HG03196 (cell line): ENCODE measurements around the gene NEK7.
"Not testable (repeated sequence)": the region's sequence is repeated elsewhere in the genome, so short reads cannot be mapped to it uniquely, and the experiment has no call there.

ENCODE experiments used
- ATAC-seq: cut with Tn5 transposase; IDR thresholded peaks from one replicate; pipeline ENCODE4 v1.9.1; 2021; ENCODE audit not compliant: unreplicated experiment

The NEK7 gene

GRCh38 chr1:198156745-198157240, at the start of gene NEK7:
Gene NEK7 (plus strand): TSS chr1:198156998. CDS start chr1:198232581, 75,583 bp downstream.
- ATAC-seq = peak; percentile 55

DNA sequence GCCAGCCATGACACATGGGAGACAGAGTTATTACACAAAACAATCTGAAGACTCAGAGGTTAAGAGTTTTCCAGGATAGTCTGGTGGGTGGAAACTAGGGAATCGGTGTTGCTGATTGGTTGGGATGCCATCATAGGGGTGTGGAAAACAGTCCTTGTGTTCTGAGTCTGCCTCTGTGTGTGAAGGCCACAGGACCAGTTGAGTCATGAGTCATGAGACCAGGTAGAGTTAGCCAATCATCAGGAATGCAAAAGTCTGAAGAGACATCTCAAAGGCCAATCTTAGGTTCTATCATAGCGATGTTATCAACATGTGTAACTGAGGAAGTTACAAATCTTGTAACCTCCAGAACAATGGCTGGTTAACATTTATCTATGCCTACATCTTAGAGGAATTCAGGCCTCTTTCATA, 49.7 kb upstream of the NEK7 start:
- no peak for ATAC-seq

DNA sequence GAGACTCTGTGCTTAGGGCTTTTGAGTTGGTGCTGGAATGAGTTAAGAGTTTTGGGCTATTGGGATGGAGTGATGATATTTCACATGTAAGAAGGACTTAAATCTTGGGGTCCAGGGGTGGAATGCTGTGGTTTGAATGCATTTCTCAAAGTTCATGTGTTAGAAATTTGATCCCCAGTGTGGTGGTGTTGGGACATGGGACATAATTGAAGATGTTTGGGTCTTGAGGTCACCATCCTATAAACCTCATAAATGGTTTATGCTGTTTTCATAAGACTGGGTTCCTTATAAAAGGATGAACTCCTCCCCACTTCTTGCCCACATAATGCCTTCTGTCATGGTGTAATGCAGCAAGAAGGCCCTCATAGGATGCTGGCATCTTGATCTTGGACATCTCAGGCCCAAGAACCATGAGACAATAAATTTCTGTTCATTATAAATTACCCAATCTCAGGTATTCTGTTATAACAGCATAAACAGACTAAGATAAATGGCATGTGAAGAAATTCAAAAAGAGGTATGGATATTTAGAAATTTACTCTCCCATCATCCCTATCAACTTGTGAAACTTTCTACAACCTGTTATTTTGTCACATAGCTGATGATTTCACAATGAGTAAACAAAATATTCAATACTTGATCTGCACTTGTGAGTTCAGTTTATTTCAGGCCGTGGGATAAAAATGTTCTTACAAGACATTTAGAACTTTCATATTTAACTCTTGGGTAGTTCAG, 48.0 kb upstream of the NEK7 start:
- no peak for ATAC-seq

DNA sequence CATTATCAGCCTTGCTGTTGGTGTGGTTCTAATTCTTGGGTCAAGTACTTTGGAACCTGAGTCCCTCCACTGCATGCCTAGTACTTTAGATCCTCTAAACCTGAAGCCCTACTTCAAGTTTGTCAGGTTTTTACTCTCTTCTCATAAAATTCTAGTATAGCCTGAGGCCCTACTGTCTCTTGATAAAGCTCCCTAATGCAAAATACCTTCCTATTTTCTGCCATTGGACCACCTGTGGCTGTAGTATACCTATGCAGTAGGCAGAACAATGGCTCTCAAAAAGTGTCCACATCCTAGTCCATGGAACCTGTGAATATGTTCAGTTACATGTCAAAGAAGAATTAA, 47.5 kb upstream of the NEK7 start:
- ATAC-seq = no peak

- no peak for ATAC-seq
Observed at GRCh38 chr1:198113342-198113750, 43.5 kb upstream of the NEK7 start.

GRCh38 chr1:198116069-198116468, 40.7 kb upstream of the NEK7 start:
- no peak for ATAC-seq

DNA sequence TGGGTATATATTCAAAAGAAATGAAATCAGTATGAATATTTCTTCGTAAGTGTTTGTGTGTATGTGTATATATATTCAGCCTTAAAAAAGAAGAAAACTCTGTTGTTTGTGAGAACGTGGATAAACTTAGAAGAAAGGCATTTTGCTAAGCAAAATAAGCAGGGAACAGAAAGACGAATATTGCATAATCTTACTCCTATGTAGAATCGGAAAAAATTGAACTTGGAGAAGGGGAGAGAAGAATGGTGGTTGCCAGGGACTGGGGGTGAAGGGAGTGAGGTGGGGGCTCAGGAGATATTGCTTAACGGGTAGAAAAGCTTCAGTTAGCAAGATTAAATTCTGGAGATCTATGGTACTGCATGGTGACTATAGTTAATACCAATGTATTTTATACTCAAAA, 40.3 kb upstream of the NEK7 start:
- no peak for ATAC-seq

DNA sequence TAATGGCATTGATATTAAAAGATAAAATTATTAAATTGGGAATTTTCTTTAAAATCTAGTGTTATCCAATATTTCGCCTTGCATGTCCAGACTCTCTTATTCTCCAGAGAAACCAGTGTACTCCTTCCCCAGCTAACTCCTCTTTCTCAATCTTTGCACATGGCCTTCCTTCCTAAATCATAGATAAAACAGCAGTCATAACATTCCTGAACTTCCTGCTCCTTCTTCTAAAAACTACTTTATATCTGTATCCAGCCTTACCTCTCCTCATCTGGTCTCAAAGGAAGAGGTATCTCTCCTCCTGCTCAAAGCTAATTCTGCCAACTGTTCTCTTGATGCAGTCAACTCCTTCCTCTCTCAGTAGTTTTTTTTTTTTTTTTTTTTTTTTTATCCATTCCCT, 39.5 kb upstream of the NEK7 start:
- no peak for ATAC-seq

DNA sequence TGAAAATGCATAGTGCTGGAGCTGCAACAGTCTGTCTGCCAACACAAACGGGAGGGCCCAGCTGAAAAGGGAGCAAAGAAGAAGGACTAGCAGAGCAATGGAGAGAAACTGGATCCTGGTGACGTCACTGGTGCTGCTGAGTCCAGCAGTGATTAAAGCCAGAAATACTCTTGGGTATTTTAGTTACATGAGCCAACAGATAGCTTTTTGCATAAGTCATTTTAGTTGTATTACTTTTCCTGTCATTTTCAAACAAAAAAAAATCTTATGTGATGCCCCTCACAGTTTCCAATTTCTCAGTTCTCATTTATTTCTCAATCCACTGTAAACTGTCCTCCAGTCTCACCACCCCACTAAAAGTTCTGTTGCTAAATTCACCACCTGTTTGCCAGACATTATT, 38.7 kb upstream of the NEK7 start:
- no peak for ATAC-seq

- no peak for ATAC-seq
Observed at GRCh38 chr1:198119906-198120305, 36.9 kb upstream of the NEK7 start.

DNA sequence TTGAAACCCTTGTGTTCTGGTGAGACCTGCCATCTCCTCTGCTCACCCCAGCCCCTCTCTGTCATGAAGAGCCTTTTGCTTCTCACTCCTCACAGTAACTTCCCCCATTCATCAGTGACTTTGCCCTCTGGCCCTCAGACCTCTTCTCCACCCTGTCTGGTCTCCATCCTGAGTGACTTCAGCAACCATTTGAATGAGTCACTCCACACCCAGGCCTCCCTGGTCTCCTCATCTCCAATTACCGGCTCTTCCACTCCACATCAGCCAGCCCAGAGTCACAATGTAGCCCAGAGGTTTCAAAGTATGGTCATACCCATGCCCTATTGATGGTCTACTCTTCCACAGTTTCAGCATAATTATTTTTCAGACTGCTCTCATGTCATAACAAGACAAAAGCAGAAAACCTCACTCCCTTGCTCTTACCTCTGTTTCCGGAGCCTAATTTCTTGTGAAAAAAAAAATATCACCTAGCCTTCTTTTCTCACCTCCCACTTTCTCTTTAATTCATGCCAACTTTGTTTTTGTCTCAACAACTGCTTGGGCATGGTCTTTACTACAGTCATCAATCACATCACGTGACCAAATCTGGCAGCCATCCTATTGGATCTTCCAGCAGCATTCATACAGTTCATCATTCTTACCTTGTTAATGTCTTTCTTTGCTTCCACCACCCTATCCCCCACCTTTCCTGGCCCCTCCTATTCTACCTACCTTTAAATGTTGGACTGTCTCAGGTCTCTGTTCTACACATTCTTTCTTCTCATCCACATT, 35.6 kb upstream of the NEK7 start:
- no peak for ATAC-seq

DNA sequence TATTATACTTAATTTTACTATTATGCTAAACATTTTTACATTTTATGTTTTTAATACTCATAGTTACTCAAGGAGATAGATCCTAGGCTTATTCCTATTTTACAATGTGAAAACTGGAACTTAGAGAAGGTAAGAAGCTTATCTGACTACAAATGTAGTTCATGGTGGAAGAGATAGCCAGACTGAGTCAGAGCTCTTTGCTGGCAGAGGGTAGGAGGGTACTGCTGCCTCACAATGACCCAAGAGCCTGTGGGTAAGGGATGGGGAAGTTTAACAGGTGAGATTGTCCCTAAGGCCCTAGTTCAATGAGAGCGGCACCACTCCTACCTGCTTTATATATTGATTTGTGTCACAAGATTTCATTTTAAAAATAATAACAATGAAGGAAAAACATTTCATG, 34.1 kb upstream of the NEK7 start:
- no peak for ATAC-seq

- ATAC-seq = no peak
Observed at GRCh38 chr1:198123133-198123532, 33.7 kb upstream of the NEK7 start.

- no peak for ATAC-seq
Observed at GRCh38 chr1:198124673-198125072, 32.1 kb upstream of the NEK7 start.

- ATAC-seq = no peak
Observed at GRCh38 chr1:198125995-198126735, 30.6 kb upstream of the NEK7 start.

DNA sequence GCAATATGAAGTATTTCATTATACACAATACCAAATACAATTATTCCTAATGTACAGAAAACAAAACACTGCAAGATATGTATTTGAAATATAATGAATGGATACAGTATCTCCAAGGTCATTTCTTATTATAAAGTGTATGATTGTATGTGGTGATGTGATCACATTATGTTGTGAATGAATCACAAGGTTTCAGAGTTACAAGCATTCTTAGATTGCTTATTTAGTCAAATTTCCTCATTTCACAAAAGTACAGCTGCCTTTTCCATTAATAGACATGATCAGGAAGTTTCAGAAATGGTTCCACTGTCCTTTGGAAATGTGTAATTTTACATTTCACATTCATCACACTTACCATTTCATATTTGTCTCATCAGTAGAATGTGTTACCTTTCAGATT, 28.3 kb upstream of the NEK7 start:
- no peak for ATAC-seq

DNA sequence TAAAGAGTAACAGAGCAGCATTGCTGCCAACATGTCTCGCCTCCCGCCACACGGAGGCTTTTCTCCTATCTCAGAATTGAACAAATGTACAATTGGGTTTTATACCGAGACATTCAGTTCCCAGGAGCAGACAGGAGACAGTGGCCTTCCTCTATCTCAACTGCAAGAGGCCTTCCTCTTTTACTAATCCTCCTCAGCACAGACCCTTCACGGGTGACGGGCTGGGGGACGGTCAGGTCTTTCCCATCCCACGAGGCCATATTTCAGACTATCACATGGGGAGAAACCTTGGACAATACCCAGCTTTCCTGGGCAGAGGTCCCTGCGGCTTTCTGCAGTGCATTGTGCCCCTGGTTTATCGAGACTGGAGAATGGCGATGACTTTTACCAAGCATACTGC, 26.7 kb upstream of the NEK7 start:
- ATAC-seq = not testable (repeated sequence)

DNA sequence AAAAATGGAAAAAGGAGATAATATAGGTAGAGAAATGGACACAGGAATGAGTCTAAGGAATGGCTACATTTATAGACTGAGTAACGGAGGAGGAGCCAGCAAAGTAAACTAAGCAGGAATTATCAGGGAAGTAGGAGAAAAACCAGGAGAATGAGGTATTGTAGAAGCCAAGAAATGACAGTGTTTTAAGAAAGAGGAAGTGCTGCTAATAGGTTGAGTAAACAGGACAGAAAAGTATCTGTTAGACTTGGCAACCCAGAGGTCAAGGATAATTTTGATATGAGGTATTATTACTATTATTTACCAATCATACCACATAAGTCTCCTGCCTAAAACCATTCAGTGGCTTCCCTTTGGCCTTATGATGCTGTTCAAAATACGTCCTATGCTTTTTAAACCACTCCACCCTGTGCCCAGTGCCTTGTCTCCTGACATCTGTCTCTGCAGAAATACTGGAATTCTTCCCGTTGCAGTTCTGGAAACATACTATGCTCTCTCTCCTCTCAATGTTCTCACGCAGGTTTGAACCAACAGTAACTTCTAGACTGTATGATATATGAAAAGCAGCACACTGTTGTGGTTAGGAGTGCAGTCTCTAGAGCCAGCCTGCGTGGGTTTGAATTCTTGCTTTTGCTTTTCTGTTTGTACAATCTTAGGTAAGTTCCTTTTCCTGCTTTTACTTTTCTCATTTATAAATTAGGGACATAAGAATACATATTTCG, 24.6 kb upstream of the NEK7 start:
- no peak for ATAC-seq

- ATAC-seq = no peak
Observed at GRCh38 chr1:198134252-198134651, 22.5 kb upstream of the NEK7 start.

DNA sequence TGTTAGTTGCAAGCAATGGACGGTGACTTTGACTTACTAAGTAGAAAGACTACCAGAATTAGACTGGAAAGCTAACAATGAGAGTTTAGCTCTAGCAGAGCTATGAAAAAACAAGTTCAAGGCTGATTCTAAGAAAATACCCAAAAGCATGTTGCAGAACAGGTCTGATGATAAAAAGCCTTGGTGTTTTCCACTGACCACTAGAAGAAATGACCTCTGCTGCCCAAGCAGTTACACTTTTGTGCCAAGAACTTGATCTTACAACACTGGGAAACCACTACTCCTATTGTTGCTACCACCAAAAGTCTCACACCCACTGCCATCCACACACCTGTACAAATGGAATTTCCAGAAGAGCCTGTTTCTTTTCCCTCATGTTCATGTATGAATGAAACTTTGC, 21.4 kb upstream of the NEK7 start:
- ATAC-seq = no peak
